Activated T-cell treated with anti-CD3 and anti-CD28 coated beads, Interleukin-2, amount 50 U/mL, for 24 hours (primary cell): ENCODE data around the gene UBE2L6.

Experiments used
- DNase-seq: peaks from one replicate; pipeline ENCODE4 v3.0.0-alpha.2; 2020
- H3K27ac Mint-ChIP-seq: 2 replicates; pipeline ENCODE4 v1.8.0; 2020; ENCODE audit warnings: mild to moderate bottlenecking, mixed read lengths
- H3K27me3 Mint-ChIP-seq: 2 replicates; pipeline ENCODE4 v1.8.0; 2020; ENCODE audit warnings: mixed read lengths
- H3K36me3 Mint-ChIP-seq: 2 replicates; pipeline ENCODE4 v1.8.0; 2020; ENCODE audit warnings: low read depth, mixed read lengths
- H3K4me1 Mint-ChIP-seq: 2 replicates; pipeline ENCODE4 v1.8.0; 2020; ENCODE audit warnings: low read depth, mixed read lengths
- H3K4me3 Mint-ChIP-seq: 2 replicates; pipeline ENCODE4 v1.8.0; 2020; ENCODE audit warnings: mild to moderate bottlenecking, moderate library complexity, mixed read lengths
- H3K9me3 Mint-ChIP-seq: 2 replicates; pipeline ENCODE4 v1.8.0; 2020; ENCODE audit warnings: mixed read lengths

The UBE2L6 gene

DNA sequence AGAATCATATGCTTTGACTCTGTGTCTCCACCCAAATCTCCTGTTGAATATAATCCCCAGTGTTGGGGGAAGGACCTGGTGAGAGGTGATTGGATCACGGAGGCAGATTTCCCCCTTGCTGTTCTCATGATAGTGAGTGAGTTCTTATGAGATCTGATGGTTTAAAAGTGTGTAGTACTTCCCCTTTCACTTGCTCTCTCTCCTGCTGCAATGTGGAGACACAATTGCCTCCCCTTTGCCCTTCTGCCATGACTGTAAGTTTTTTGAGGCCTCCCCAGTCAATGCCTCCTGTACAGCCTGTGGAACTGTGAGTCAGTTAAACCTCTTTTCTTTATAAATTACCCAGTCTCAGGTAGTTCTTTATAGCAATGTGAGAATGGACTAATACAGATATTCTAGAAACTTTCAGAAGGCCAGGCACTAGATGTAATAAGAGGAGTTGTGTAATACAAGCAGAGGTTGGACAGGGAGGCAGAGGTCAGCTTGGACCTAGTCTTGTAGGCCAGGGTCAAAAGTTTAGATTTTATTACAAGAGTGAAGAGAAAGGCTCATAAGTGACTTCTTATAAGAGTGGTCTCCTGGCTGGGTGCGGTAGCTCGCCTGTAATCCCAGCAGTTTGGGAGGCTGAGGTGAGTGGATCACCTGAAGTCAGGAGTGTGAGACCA, 20.7 kb upstream of the UBE2L6 start:
- H3K27ac Mint-ChIP-seq, result peak overlapping the region; percentile 6

GRCh38 chr11:57586711-57587245, 19.3 kb upstream of the UBE2L6 start:
- no peaks in the 10 kb centered on the region for H3K27me3 Mint-ChIP-seq
- no peak overlapping the region for H3K4me3 Mint-ChIP-seq
- no peaks in the 10 kb centered on the region for H3K36me3 Mint-ChIP-seq
- no peak for DNase-seq
- H3K27ac Mint-ChIP-seq, result no peak overlapping the region
- H3K9me3 Mint-ChIP-seq, result no peaks in the 10 kb centered on the region
- H3K4me1 Mint-ChIP-seq, result no peaks in the 10 kb centered on the region

More for the DNA sequence above, 20.7 kb upstream of the UBE2L6 start:
- Mint-ChIP-seq H3K4me3 (no peak overlapping the region), H3K9me3 (no peaks in the 10 kb centered on the region), H3K4me1 (no peaks in the 10 kb centered on the region), H3K27me3 (no peaks in the 10 kb centered on the region), H3K36me3 (no peaks in the 10 kb centered on the region)
- DNase-seq, result no peak

- Mint-ChIP-seq H3K27me3 (no peaks in the 10 kb centered on the region), H3K4me1 (no peaks in the 10 kb centered on the region), H3K27ac (no peak overlapping the region), H3K4me3 (no peak overlapping the region), H3K36me3 (no peaks in the 10 kb centered on the region), H3K9me3 (no peaks in the 10 kb centered on the region)
- DNase-seq, result no peak
These were observed 17.8 kb upstream of the UBE2L6 start for GRCh38 chr11:57585301-57585700.

- H3K9me3 Mint-ChIP-seq, result no peaks in the 10 kb centered on the region
- no peaks in the 10 kb centered on the region for H3K36me3 Mint-ChIP-seq
- H3K4me1 Mint-ChIP-seq, result no peaks in the 10 kb centered on the region
- no peak overlapping the region for H3K4me3 Mint-ChIP-seq
- H3K27ac Mint-ChIP-seq, result no peak overlapping the region
- no peak for DNase-seq
- H3K27me3 Mint-ChIP-seq, result no peaks in the 10 kb centered on the region
These were observed 16.9 kb upstream of the UBE2L6 start for GRCh38 chr11:57584341-57584740.

DNA sequence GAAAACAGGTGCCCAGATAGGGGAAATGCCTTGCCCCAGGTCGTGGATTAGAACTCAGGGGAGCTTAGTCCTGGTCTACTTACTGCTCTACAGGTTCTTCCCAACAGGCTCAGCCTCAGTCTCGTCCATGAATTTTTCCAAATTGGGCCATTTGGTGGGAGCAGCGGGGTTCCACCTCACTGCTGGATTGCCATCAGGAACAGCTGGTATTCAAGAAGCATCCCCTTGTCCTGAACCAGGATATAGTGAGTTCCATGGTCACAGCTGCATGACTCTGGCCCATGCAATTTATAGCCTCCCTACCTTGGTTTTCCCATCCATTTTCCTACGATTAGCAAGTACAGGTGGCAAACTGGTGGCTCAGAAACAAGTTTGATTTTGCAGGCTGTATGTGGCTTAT, 6.6 kb upstream of the UBE2L6 start:
- Mint-ChIP-seq H3K36me3 (no peaks in the 10 kb centered on the region), H3K9me3 (no peaks in the 10 kb centered on the region), H3K27ac (no peak overlapping the region), H3K4me3 (no peak overlapping the region), H3K27me3 (peaks cover 7% of the 10 kb centered on the region), H3K4me1 (peaks cover 3% of the 10 kb centered on the region)
- DNase-seq, result no peak

- peaks cover 7% of the 10 kb centered on the region for H3K27me3 Mint-ChIP-seq
- no peaks in the 10 kb centered on the region for H3K9me3 Mint-ChIP-seq
- no peak overlapping the region for H3K4me3 Mint-ChIP-seq
- no peak overlapping the region for H3K27ac Mint-ChIP-seq
- no peak for DNase-seq
- H3K36me3 Mint-ChIP-seq, result peaks cover 10% of the 10 kb centered on the region
- peaks cover 9% of the 10 kb centered on the region for H3K4me1 Mint-ChIP-seq
These were observed 4.1 kb upstream of the UBE2L6 start for GRCh38 chr11:57571606-57572005.

DNA sequence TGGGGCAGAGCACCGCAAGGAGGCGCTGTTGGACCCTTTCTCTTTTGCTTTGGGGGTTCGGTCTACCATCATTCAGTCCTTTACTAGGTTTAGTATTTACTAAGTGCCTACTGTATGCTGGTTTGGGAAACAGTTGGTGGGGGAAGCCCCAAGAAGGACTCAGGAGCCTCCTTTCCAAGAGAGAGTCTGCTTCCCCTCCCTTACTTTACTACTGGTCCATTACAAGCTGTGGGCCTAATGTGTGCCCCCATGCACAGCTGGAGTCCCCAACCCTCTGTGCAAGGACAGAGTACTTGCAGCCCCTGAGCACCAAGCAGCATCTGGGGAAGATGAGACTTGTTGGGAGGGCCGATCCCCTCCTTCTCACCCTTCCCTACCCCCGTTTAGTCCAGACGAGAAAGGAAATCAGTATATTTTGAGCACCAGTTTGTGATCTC, 876 bp upstream of the UBE2L6 start:
- Mint-ChIP-seq H3K4me3 (peak overlapping the region; percentile 96), H3K27ac (peak overlapping the region; percentile 98), H3K9me3 (no peaks in the 10 kb centered on the region), H3K4me1 (peaks cover 36% of the 10 kb centered on the region), H3K36me3 (peaks cover 36% of the 10 kb centered on the region), H3K27me3 (no peaks in the 10 kb centered on the region)
- DNase-seq, result peak; percentile 94

- H3K36me3 Mint-ChIP-seq, result peaks cover 44% of the 10 kb centered on the region
- H3K27ac Mint-ChIP-seq, result peak overlapping the region; percentile 99
- no peak for DNase-seq
- peaks cover 47% of the 10 kb centered on the region for H3K4me1 Mint-ChIP-seq
- H3K27me3 Mint-ChIP-seq, result no peaks in the 10 kb centered on the region
- peak overlapping the region; percentile 96 for H3K4me3 Mint-ChIP-seq
- no peaks in the 10 kb centered on the region for H3K9me3 Mint-ChIP-seq
These were observed 462 bp downstream of the UBE2L6 start for GRCh38 chr11:57566905-57567514.

DNA sequence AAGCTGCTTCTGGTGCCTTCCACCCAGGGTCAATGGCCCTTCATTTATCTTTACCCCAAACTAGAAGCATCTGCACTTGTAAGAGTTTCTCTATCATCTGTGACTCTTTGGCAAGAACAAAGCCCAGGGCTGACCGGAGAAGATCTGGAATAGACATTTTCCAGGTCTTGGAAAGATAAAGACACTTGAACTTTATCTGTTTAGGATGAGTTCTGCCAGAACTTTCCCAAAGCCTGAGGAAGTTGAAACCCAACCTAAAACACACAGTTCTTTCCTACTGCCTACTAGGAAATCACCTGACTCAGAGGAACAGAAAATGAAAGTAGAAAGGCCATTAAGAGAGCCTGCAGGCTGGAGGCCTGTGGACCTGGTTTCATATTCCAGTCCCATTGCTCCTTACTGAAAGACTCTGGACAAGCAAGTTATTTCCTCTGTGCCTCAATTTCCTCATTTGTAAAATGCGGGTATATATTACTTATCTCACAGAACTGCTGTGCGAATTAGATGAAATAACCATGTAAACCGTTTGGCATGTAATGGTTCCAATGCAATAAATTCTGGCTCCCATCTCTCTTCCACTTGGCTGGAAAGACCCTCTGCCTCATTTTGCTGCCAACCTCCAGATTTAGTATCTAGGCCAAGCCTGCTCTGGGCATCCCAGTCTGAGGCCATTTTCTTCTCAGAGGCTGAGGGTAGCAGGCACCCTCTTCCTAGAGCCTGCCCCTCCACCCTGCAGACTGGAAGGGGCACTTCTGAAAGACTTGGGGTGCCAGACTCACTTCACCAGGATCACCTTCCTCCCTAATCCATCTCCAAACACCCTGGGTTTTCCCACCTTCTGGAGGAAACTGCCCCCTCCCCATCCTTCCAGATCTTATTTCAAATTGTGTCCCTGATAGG, 1.2 kb downstream of the UBE2L6 start:
- Mint-ChIP-seq H3K27me3 (no peaks in the 10 kb centered on the region), H3K9me3 (no peaks in the 10 kb centered on the region), H3K36me3 (peaks cover 48% of the 10 kb centered on the region), H3K4me1 (peaks cover 50% of the 10 kb centered on the region), H3K27ac (peak overlapping the region; percentile 99), H3K4me3 (peak overlapping the region; percentile 96)
- DNase-seq, result peak; percentile 58

DNA sequence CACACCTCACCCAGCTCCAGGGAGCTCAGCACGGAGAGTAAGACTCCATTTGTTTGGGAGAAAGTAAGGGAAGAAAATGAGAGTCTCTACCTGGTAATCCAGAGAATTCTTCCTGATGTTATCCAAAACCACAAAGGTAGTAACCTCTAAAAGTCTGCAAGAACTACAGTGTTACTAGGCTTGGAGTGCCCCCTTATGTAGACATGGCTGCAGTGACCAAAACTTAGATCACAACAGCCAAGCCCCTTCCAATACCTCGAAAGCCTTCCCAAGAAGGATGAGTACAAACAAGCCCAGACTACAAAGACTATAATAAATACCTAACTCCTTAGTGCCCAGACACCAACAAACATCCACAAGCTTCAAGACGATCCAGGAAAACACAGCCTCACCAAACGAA, 4.9 kb downstream of the UBE2L6 start:
- no peaks in the 10 kb centered on the region for H3K27me3 Mint-ChIP-seq
- peaks cover 51% of the 10 kb centered on the region for H3K4me1 Mint-ChIP-seq
- H3K27ac Mint-ChIP-seq, result peak overlapping the region; percentile 80
- H3K9me3 Mint-ChIP-seq, result no peaks in the 10 kb centered on the region
- H3K4me3 Mint-ChIP-seq, result no peak overlapping the region
- peaks cover 75% of the 10 kb centered on the region for H3K36me3 Mint-ChIP-seq
- DNase-seq, result no peak

DNA sequence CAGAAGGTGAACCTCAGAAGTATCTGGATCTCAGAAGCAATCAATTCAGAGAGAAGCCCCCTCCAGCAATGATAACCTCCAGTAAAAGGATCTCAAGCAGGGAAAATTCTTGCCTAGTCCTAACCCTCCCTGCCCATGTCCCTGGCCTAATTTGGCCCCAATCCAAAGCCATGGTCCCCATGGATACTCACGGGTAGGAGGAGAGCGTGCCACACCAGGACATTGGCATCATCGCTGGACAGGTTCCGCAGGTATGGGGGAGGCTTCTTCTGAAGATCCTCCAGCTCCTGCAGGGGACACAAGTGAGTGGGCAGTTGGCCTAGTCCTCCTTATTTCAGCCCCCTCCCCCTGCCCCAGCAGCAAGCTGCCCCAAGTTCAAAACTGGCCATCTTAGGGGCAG, 7.3 kb downstream of the UBE2L6 start:
- peak overlapping the region; percentile 29 for H3K27ac Mint-ChIP-seq

GRCh38 chr11:57556041-57556440, 11.4 kb downstream of the UBE2L6 start:
- no peaks in the 10 kb centered on the region for H3K27me3 Mint-ChIP-seq
- peaks cover 91% of the 10 kb centered on the region for H3K36me3 Mint-ChIP-seq
- H3K27ac Mint-ChIP-seq, result no peak overlapping the region

More for the DNA sequence above, 7.3 kb downstream of the UBE2L6 start:
- Mint-ChIP-seq H3K4me3 (no peak overlapping the region), H3K36me3 (peaks cover 83% of the 10 kb centered on the region), H3K27me3 (no peaks in the 10 kb centered on the region), H3K9me3 (no peaks in the 10 kb centered on the region), H3K4me1 (peaks cover 40% of the 10 kb centered on the region)
- no peak for DNase-seq

GRCh38 chr11:57555393-57555792, 12.1 kb downstream of the UBE2L6 start:
- H3K36me3 Mint-ChIP-seq, result peaks cover 97% of the 10 kb centered on the region
- H3K4me3 Mint-ChIP-seq, result no peak overlapping the region
- no peaks in the 10 kb centered on the region for H3K27me3 Mint-ChIP-seq
- H3K4me1 Mint-ChIP-seq, result peaks cover 8% of the 10 kb centered on the region
- H3K9me3 Mint-ChIP-seq, result no peaks in the 10 kb centered on the region
- no peak for DNase-seq
- peak overlapping the region; percentile 81 for H3K27ac Mint-ChIP-seq

More at GRCh38 chr11:57556041-57556440, 11.4 kb downstream of the UBE2L6 start:
- DNase-seq, result no peak
- Mint-ChIP-seq H3K9me3 (no peaks in the 10 kb centered on the region), H3K4me1 (peaks cover 9% of the 10 kb centered on the region), H3K4me3 (no peak overlapping the region)

DNA sequence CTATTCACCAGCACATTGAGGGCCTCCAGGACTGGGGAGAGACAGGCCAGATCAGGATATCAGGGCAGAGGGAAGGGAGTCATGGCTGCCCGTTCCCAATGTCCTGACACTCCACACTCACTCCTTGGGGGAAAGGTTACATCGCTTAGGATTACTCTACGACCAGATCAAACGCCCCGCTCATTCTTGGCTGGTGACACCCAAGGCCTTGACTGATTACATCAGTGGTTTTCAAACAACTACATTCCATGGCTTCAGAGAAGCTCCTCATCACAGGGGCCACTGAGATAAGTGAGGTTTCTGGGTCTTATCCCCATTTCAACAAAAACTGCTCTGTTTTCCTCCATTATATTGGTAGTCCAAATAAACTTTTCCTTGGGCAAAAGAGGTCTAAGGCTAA, 15.0 kb downstream of the UBE2L6 start:
- no peaks in the 10 kb centered on the region for H3K9me3 Mint-ChIP-seq
- peak overlapping the region; percentile 23 for H3K27ac Mint-ChIP-seq
- DNase-seq, result no peak
- H3K4me3 Mint-ChIP-seq, result no peak overlapping the region
- H3K4me1 Mint-ChIP-seq, result peaks cover 14% of the 10 kb centered on the region
- H3K27me3 Mint-ChIP-seq, result no peaks in the 10 kb centered on the region
- peaks cover 97% of the 10 kb centered on the region for H3K36me3 Mint-ChIP-seq
